Activated CD4-positive, alpha-beta T cell treated with anti-CD3 and anti-CD28 coated beads, Interleukin-10, Interleukin-2, amounts not matched to agents 100 ng/mL and 50 ng/mL, durations not matched to agents 16 hours and 8 hours (primary cell): ENCODE data around the gene RASA3.
A peak's percentile ranks its signal among the peaks of the same experiment; 100 is the strongest.
"Not testable (repeated sequence)": the region's sequence is repeated elsewhere in the genome, so short reads cannot be mapped to it uniquely, and the experiment has no call there.

Source experiments
- DNase-seq: peaks from one replicate; pipeline ENCODE4 v3.0.0-alpha.2; 2020

Gene RASA3

DNA sequence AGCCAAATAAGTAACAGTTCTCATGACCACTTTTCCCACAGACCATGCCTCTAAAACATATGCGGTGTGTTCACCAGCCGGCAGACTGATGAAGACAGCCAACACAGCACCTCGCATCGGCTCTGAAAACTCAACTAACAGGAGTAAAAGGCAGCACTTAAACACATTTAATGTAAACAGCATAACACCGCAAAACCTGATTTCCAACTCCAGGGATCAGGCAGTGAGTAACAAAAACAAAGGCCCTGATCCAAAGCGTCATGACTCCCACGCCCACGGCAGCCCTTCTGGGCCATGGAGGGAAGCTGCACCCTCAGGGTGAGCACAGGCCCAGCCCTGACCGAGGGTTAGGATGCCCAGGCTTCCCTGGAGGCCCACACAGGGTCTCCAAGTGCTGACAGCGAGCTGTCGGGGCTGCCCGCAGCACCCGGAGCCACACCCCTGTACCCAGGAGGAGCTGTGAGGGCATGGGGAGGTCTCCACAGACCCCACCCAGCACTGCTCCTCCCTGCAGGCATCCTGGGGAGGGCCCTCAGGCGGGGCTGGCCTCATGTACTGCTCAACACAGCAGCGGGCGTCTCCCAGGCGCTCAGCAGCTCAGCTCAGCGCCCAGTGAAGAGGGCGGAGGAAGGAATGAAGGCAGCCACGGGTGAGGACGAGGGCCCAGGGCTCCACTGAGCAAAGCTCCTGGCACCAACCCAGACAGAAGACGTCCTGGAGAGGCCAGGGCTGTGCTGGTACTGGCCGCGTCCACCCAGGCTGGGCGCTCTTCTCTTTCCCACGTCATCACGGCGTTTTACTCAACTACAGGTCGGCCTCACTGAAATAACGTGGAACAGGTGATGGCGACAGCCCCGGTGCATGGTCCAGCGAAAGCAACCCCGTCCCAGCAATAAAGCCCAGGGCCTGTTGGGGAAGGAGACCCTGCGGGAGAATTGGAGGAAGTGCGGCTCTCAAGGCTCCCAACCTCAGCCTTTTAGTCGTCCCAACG is 53.7 kb downstream of the RASA3 start:
- DNase-seq: no peak

- no peak for DNase-seq
Observed at GRCh38 chr13:114077933-114078325, 54.5 kb downstream of the RASA3 start.

DNA sequence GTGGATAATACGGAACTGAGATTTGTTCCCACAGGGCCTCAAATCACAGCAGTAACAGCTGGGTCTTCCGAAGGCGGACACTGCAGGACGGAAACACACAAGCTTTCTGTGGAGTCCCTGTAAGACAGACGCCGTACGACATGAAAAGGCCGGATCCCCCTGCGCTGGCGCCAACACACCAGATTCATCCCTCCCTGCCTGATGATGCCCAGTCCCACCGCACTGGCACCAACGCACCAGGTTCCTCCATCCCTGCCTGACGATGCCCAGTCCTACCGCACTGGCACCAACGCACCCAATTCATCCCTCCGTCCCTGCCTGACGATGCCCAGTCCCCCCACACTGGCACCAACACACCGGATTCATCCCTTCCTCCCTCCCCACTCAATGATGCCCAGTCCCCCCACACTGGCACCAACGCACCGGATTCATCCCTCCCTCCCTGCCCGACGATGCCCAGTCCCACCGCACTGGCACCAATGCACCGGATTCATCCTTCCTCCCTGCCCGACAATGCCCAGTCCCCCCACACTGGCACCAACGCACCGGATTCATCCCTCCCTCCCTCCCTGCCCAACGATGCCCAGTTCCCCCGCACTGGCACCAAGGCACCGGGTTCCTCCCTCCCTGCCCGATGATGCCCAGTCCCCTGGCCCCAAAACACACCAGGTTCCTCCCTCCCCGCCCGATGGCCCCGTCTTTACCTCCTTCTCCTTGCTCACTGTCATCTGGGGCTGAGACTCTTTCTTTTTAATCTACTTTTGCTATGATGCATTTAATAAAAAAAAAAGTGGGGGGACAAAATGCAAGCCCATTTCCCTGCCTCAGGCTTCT is 55.1 kb downstream of the RASA3 start:
- DNase-seq: no peak

- DNase-seq: no peak
Observed at GRCh38 chr13:114076329-114077090, 55.9 kb downstream of the RASA3 start.

- not testable (repeated sequence) for DNase-seq
Observed at GRCh38 chr13:114075811-114076210, 56.6 kb downstream of the RASA3 start.

- no peak for DNase-seq
Observed at GRCh38 chr13:114074671-114075315, 57.6 kb downstream of the RASA3 start.

GRCh38 chr13:114073881-114074612 is 58.4 kb downstream of the RASA3 start:
- DNase-seq: no peak

GRCh38 chr13:114072421-114072820 is 60.0 kb downstream of the RASA3 start:
- no peak for DNase-seq

DNA sequence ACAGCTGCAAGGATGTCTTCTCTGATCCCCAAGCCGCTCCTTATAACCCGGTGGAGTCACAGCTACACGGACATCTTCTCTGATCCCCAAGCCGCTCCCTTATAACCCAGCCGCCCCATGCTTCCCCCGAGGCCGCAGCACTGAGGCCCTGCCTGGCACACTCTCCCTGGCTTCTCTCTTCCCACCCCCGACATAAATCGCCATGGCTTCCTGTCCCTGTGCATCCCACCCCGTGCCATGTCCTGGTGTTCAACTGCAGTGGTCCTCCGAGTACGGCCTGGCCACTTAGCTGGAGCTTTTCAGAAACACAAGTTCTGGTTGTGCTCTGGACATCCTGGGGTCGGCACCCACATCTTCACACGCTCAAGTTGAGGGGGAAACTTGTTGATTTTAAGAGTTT is 60.4 kb downstream of the RASA3 start:
- DNase-seq: no peak

GRCh38 chr13:114071410-114071809 is 61.0 kb downstream of the RASA3 start:
- DNase-seq: no peak

DNA sequence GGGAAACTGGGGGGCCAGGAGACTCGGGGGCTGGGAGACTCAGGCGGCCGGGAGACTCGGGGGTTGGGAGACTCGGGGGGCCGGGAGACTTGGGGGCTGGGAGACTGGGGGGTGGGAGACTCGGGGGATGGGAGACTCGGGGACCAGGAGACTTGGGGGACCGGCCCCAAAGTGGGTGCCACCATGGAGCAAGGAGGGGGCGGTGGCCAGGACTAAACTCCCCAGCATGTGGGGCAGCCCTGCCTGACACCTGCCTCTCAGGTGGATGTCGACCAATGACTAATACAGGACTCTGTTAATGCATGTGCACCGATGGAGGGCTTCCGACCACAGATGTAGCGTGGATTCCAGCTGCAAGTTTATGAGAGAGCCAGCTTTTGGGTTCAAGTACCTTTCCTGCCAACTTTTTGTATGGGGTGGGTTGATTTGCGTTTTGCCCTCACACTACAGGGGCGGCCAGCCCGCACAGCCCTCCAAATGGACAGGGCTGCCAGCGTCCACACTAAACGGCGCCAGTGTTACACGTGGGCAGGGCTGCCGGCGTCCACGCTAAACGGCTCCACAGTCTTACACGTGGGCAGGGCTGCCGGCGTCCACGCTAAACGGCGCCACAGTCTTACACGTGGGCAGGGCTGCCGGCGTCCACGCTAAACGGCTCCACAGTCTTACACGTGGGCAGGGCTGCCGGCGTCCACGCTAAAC is 62.2 kb downstream of the RASA3 start:
- DNase-seq: no peak

- no peak for DNase-seq
Observed at GRCh38 chr13:114069376-114070097, 62.9 kb downstream of the RASA3 start.

- no peak for DNase-seq
Observed at GRCh38 chr13:114068656-114069318, 63.6 kb downstream of the RASA3 start.

GRCh38 chr13:114067886-114068651 is 64.4 kb downstream of the RASA3 start:
- peak; percentile 33 for DNase-seq

GRCh38 chr13:114067381-114067885 is 65.0 kb downstream of the RASA3 start:
- DNase-seq: peak; percentile 73

DNA sequence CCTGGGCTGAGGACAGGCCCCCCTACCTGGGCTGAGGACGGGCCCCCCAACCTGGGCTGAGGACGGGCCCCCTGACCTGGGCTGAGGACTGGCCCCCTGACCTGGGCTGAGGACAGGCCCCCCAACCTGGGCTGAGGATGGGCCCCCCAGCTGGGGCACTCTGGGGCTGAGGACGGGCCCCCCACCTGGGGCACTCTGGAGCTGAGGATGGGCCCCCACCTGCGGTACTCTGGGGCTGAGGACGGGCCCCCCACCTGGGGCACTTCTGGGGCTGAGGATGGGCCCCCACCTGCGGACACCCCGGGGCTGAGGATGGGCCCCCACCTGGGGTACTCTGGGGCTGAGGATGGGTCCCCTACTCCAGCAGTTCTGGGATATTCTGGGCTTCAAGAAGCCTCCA is 65.5 kb downstream of the RASA3 start:
- DNase-seq: no peak

- peak; percentile 23 for DNase-seq
Observed at GRCh38 chr13:114065926-114066774, 66.3 kb downstream of the RASA3 start.
